ENCODE data around the gene PDILT.

DNA sequence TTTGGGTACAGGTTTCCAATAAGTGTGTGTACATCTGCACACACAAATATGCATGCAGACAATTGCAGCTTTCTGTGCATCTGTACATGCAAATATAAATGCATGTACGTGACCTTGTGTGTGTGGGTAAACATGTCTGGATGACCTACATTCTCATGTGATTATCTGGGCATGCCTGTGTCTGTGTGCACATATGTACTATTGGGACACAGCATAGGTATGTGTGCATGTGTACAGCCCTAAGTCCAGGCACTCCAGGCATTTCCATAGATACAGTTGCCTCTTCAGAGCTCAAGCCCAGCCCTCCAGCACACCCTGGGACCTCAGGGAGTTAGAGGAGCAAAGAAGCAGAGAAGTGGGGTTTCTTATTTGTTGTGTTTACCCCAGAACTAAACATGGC is 70.1 kb downstream of the PDILT start:
- TF ChIP-seq CTCF (IDR thresholded peaks at IDR 0.05 in 4 of 5, conservative IDR thresholded peaks at IDR 0.05 in 1 of 5) (no peak), POLR2A (IDR thresholded peaks at IDR 0.05) (no peak)

All from gastrocnemius medialis (tissue), 4 donors.